Thymus (tissue), 11 donors: ENCODE measurements around the gene BMPR1A. TPM values are rescaled to one million over a fixed set of nuclear protein-coding genes. Genes with fewer than 3 reads are reported as not detected.
"Not testable (repeated sequence)": the region's sequence is repeated elsewhere in the genome, so short reads cannot be mapped to it uniquely, and the experiment has no call there.

Source experiments
- DNase-seq, 9 donors: peaks; one replicate each; pipeline ENCODE4 v3.0.0-alpha.2; 2013; ENCODE audit warnings: low spot score in 9 of 9, low read depth in 6 of 9, missing footprints in 1 of 9
- H3K27ac ChIP-seq, 2 donors: one replicate each; pipeline ENCODE4 v1.5.1; 2013; ENCODE audit warnings: control low read depth in 1 of 2, low read depth in 1 of 2, low read length in 1 of 2, mild to moderate bottlenecking in 1 of 2, moderate library complexity in 1 of 2
- H3K27me3 ChIP-seq, 2 donors: one replicate each; pipeline ENCODE4 v1.5.1; 2013; ENCODE audit warnings: low read length in 1 of 2; ENCODE audit not compliant: control insufficient read depth in 2 of 2, insufficient read depth in 1 of 2
- H3K36me3 ChIP-seq, 2 donors: one replicate each; pipeline ENCODE4 v1.5.1; 2013; ENCODE audit warnings: low read length in 1 of 2, mild to moderate bottlenecking in 1 of 2, moderate library complexity in 1 of 2; ENCODE audit not compliant: control insufficient read depth in 2 of 2, insufficient read depth in 2 of 2
- H3K4me1 ChIP-seq, 2 donors: one replicate each; pipeline ENCODE4 v1.5.1; 2013; ENCODE audit warnings: low read length in 2 of 2; ENCODE audit not compliant: control insufficient read depth in 2 of 2, insufficient read depth in 2 of 2
- H3K4me3 ChIP-seq, 2 donors: one replicate each; pipeline ENCODE4 v1.5.1; 2013; ENCODE audit warnings: low read length in 2 of 2, control low read depth in 1 of 2, mild to moderate bottlenecking in 1 of 2
- H3K9me3 ChIP-seq, 2 donors: one replicate each; pipeline ENCODE4 v1.5.1; 2013; ENCODE audit warnings: low read length in 1 of 2, mild to moderate bottlenecking in 1 of 2; ENCODE audit not compliant: control insufficient read depth in 2 of 2, insufficient read depth in 1 of 2
- WGBS: extraction: QIAGEN DNeasy Blood & Tissue Kit; methylation state at CpG from one replicate; pipeline ENCODE4 v1.1.7; 2013; 5-methylcytosine and 5-hydroxymethylcytosine counted together
- polyA plus RNA-seq: library from polyadenylated mRNA; stranded (reverse); fragments of 200-250 nt; gene quantifications from one replicate; pipeline ENCODE4 v1.2.3, GENCODE V29; 2013
- total RNA-seq: library from RNA; stranded (reverse); fragments of 120-200 nt; gene quantifications from one replicate; pipeline ENCODE4 v1.2.4, GENCODE V29; 2013
- donor health status: healthy.

The BMPR1A gene
- total and polyA plus RNA-seq, 2 donors = 5.5 to 10.4 TPM

GRCh38 chr10:86865011-86865811 lies 108.8 kb downstream of the BMPR1A start:
- DNase-seq, H3K4me3 ChIP-seq, H3K9me3 ChIP-seq, H3K27ac ChIP-seq, H3K27me3 ChIP-seq, H3K4me1 ChIP-seq, H3K36me3 ChIP-seq: not testable (repeated sequence)
- WGBS = 96% methylated on average over 11 of the region's 11 CpGs

GRCh38 chr10:86867149-86867548 lies 110.7 kb downstream of the BMPR1A start:
- DNase-seq = no peak
- Histone ChIP-seq H3K4me3 (no peak overlapping the region), H3K27me3 (no peaks in the 10 kb centered on the region), H3K36me3 (no peaks in the 10 kb centered on the region), H3K27ac (no peak overlapping the region), H3K4me1 (no peaks in the 10 kb centered on the region), H3K9me3 (no peaks in the 10 kb centered on the region)
- WGBS = 98% methylated on average over 5 of the region's 5 CpGs

- Histone ChIP-seq H3K4me1 (no peaks in the 10 kb centered on the region), H3K36me3 (no peaks in the 10 kb centered on the region), H3K9me3 (no peaks in the 10 kb centered on the region), H3K27me3 (no peaks in the 10 kb centered on the region), H3K27ac (no peak overlapping the region), H3K4me3 (no peak overlapping the region)
- DNase-seq = peak in 1 of 9 donors; percentile 27
- WGBS = 80% methylated on average over 6 of the region's 6 CpGs
Measured at GRCh38 chr10:86868353-86868752, 111.9 kb downstream of the BMPR1A start.

- Histone ChIP-seq H3K4me1 (no peaks in the 10 kb centered on the region), H3K27me3 (no peaks in the 10 kb centered on the region)
- no peak for DNase-seq
Measured at GRCh38 chr10:86870679-86871078, 114.3 kb downstream of the BMPR1A start.

GRCh38 chr10:86871563-86872183 lies 115.3 kb downstream of the BMPR1A start:
- DNase-seq = no peak
- Histone ChIP-seq H3K9me3 (no peaks in the 10 kb centered on the region), H3K4me1 (no peaks in the 10 kb centered on the region), H3K27me3 (no peaks in the 10 kb centered on the region), H3K4me3 (no peak overlapping the region), H3K27ac (no peak overlapping the region), H3K36me3 (no peaks in the 10 kb centered on the region)
- WGBS = 96% methylated on average over 5 of the region's 5 CpGs

More at GRCh38 chr10:86870679-86871078, 114.3 kb downstream of the BMPR1A start:
- H3K9me3 ChIP-seq = no peaks in the 10 kb centered on the region
- H3K27ac ChIP-seq = no peak overlapping the region
- no peaks in the 10 kb centered on the region for H3K36me3 ChIP-seq
- H3K4me3 ChIP-seq = no peak overlapping the region
- 94% methylated on average over 3 of the region's 3 CpGs for WGBS

GRCh38 chr10:86872757-86873156 lies 116.3 kb downstream of the BMPR1A start:
- Histone ChIP-seq H3K4me1 (no peaks in the 10 kb centered on the region), H3K27me3 (no peaks in the 10 kb centered on the region), H3K36me3 (no peaks in the 10 kb centered on the region), H3K27ac (no peak overlapping the region), H3K9me3 (no peaks in the 10 kb centered on the region), H3K4me3 (no peak overlapping the region)
- no peak for DNase-seq
- 50% methylated on average over 4 of the region's 4 CpGs for WGBS

GRCh38 chr10:86876748-86877147 lies 120.3 kb downstream of the BMPR1A start:
- DNase-seq = no peak

GRCh38 chr10:86878983-86879713 lies 122.7 kb downstream of the BMPR1A start:
- Histone ChIP-seq H3K9me3 (no peaks in the 10 kb centered on the region), H3K4me1 (no peaks in the 10 kb centered on the region), H3K27ac (no peak overlapping the region), H3K4me3 (no peak overlapping the region), H3K36me3 (no peaks in the 10 kb centered on the region), H3K27me3 (no peaks in the 10 kb centered on the region)
- WGBS = 73% methylated on average over 3 of the region's 3 CpGs
- DNase-seq = peak in 1 of 9 donors; percentile 33

More at GRCh38 chr10:86876748-86877147, 120.3 kb downstream of the BMPR1A start:
- H3K36me3 ChIP-seq = no peaks in the 10 kb centered on the region
- WGBS = 65% methylated on average over 2 of the region's 2 CpGs
- no peak overlapping the region for H3K27ac ChIP-seq
- no peak overlapping the region for H3K4me3 ChIP-seq
- H3K27me3 ChIP-seq = no peaks in the 10 kb centered on the region
- no peaks in the 10 kb centered on the region for H3K4me1 ChIP-seq
- H3K9me3 ChIP-seq = no peaks in the 10 kb centered on the region

- Histone ChIP-seq H3K9me3 (no peaks in the 10 kb centered on the region), H3K4me1 (no peaks in the 10 kb centered on the region), H3K36me3 (no peaks in the 10 kb centered on the region), H3K27ac (no peak overlapping the region), H3K27me3 (no peaks in the 10 kb centered on the region), H3K4me3 (no peak overlapping the region)
- DNase-seq = no peak
- WGBS = 99% methylated on average over 4 of the region's 4 CpGs
Measured at GRCh38 chr10:86880971-86881370, 124.6 kb downstream of the BMPR1A start.
